A549 (cell line): Measurements from ENCODE around the gene BAG3. TPM values are rescaled to one million over a fixed set of nuclear protein-coding genes. Genes with fewer than 3 reads are reported as not detected.
A peak's percentile ranks its signal among the peaks of the same experiment; 100 is the strongest.

Source experiments
- BHLHE40 ChIP-seq: IDR thresholded peaks from 2 replicates; pipeline ENCODE4 v1.6.1; 2012; ENCODE audit warnings: low read depth, low read length, inconsistent platforms
- CBX8 ChIP-seq: fragments of 200-600 bp; sonication (generic); IDR thresholded peaks from 2 replicates; pipeline ENCODE4 v1.6.1; 2016
- CHD2 ChIP-seq: fragments of 150-350 bp; IDR thresholded peaks from 2 replicates; pipeline ENCODE4 v1.6.1; 2014; ENCODE audit warnings: low read length; ENCODE audit not compliant: partially characterized antibody
- EHMT2 ChIP-seq: fragments of 200-600 bp; sonication (generic); IDR thresholded peaks from 2 replicates; pipeline ENCODE4 v1.6.1; 2016; ENCODE audit warnings: antibody characterized with exemption, low read depth, mild to moderate bottlenecking, moderate library complexity
- EP300 ChIP-seq, 2 experiments: fragments of >200 bp; sonication (Bioruptor Twin); formaldehyde crosslinking; IDR thresholded peaks; 2 replicates in 1 of 2; 3 replicates in 1 of 2; pipeline ENCODE4 v1.6.1; 2016 to 2017
- ESRRA ChIP-seq: fragments of 150-350 bp; IDR thresholded peaks from 2 replicates; pipeline ENCODE4 v1.6.1; 2014; ENCODE audit warnings: mild to moderate bottlenecking, low read length, borderline replicate concordance
- FOSL2 ChIP-seq, 2 experiments: fragments of 450-650 bp in 1 of 2; fragments of >200 bp in 1 of 2; sonication (Bioruptor Twin) in 1 of 2; formaldehyde crosslinking; IDR thresholded peaks; 2 replicates each; pipeline versions ENCODE4 v1.5.0 to v1.6.1; 2016 to 2020; ENCODE audit warnings: mild to moderate bottlenecking in 1 of 2, moderate library complexity in 1 of 2
- FOXS1 ChIP-seq: fragments of 250-450 bp; sonication (Bioruptor Pico); IDR thresholded peaks from 2 replicates; pipeline ENCODE4 v1.5.0; 2020; ENCODE audit warnings: mild to moderate bottlenecking, moderate library complexity
- GATA3 ChIP-seq: IDR thresholded peaks from 2 replicates; pipeline ENCODE4 v1.6.1; 2012; ENCODE audit warnings: borderline replicate concordance
- HEYL ChIP-seq: fragments of 250-450 bp; sonication (Bioruptor Pico); IDR thresholded peaks from 2 replicates; pipeline ENCODE4 v1.8.0; 2021; ENCODE audit warnings: mild to moderate bottlenecking, moderate library complexity
- HOXB13 ChIP-seq: fragments of 250-450 bp; sonication (Bioruptor Pico); IDR thresholded peaks from 2 replicates; pipeline ENCODE4 v1.5.0; 2020; ENCODE audit warnings: low read depth, mild to moderate bottlenecking, moderate library complexity
- HOXB5 ChIP-seq: fragments of 250-450 bp; sonication (Bioruptor Pico); IDR thresholded peaks from 2 replicates; pipeline ENCODE4 v1.5.0; 2020; ENCODE audit warnings: mild to moderate bottlenecking, moderate library complexity
- JUNB ChIP-seq: fragments of >200 bp; sonication (Bioruptor Twin); formaldehyde crosslinking; IDR thresholded peaks from 2 replicates; pipeline ENCODE4 v1.6.1; 2016
- MAZ ChIP-seq: fragments of 150-350 bp; IDR thresholded peaks from 2 replicates; pipeline ENCODE4 v1.6.1; 2014; ENCODE audit warnings: antibody characterized with exemption, low read depth, low read length, borderline replicate concordance
- NR3C1 ChIP-seq: fragments of >200 bp; sonication (Bioruptor Twin); formaldehyde crosslinking; IDR thresholded peaks from 3 replicates; pipeline ENCODE4 v1.6.1; 2017
- RCOR1 ChIP-seq: fragments of 150-350 bp; IDR thresholded peaks from 2 replicates; pipeline ENCODE4 v1.6.1; 2014; ENCODE audit warnings: antibody characterized with exemption, low read length, low read depth
- RFX5 ChIP-seq: fragments of 450-650 bp; IDR thresholded peaks from 2 replicates; pipeline ENCODE4 v1.7.1; 2014; ENCODE audit warnings: antibody characterized with exemption, mild to moderate bottlenecking, moderate library complexity
- SMC3 ChIP-seq: fragments of >200 bp; sonication (Bioruptor Twin); formaldehyde crosslinking; IDR thresholded peaks from 3 replicates; pipeline ENCODE4 v1.6.1; 2018; ENCODE audit warnings: inconsistent platforms
- SREBF2 ChIP-seq: fragments of 450-650 bp; IDR thresholded peaks from 2 replicates; pipeline ENCODE4 v1.6.1; 2014; ENCODE audit warnings: mild to moderate bottlenecking, moderate library complexity
- ZC3H11A ChIP-seq: fragments of 450-650 bp; IDR thresholded peaks from 2 replicates; pipeline ENCODE4 v1.6.1; 2014; ENCODE audit warnings: antibody characterized with exemption, mild to moderate bottlenecking
- ZSCAN20 ChIP-seq: fragments of 250-450 bp; sonication (Bioruptor Pico); IDR thresholded peaks from 2 replicates; pipeline ENCODE4 v1.8.0; 2022; ENCODE audit warnings: mild to moderate bottlenecking, moderate library complexity
- polyA plus RNA-seq, 4 experiments: library from polyadenylated mRNA; depleted of rRNA in 3 of 4; stranded (reverse); fragments of >200 nt; fragmentation: RNase III in 1 of 4; extraction: RNeasy Plus Mini Kit Qiagen cat#74134 plus additional on column Dnase treatment in 1 of 4; gene quantifications; 2 replicates in 3 of 4; 3 replicates in 1 of 4; pipeline ENCODE4 v1.2.3, GENCODE V29; 2011 to 2017
- TF ChIP-seq, protein P1 (sequence below): IDR thresholded peaks from 2 replicates; pipeline ENCODE4 v1.6.1; 2012; ENCODE audit warnings: low read depth, borderline replicate concordance
- TF ChIP-seq, protein P2 (sequence below): fragments of 200-600 bp; sonication (generic); IDR thresholded peaks from 2 replicates; pipeline ENCODE4 v1.6.1; 2016; ENCODE audit warnings: antibody characterized with exemption, mild to moderate bottlenecking, moderate library complexity
- TF ChIP-seq, protein P3 (sequence below): fragments of >200 bp; sonication (Bioruptor Twin); formaldehyde crosslinking; IDR thresholded peaks from 3 replicates; pipeline ENCODE4 v1.5.1; 2016
- TF ChIP-seq, protein P4 (sequence below): IDR thresholded peaks from 2 replicates; pipeline ENCODE4 v1.6.1; 2012
- TF ChIP-seq, protein P5 (sequence below): fragments of 250-450 bp; sonication (Bioruptor Pico); IDR thresholded peaks from 2 replicates; pipeline ENCODE4 v1.5.0; 2020; ENCODE audit warnings: low read depth, mild to moderate bottlenecking, moderate library complexity

The BAG3 gene
- polyA plus RNA-seq, 2 of the 4 experiments (the other 2 are of a cell fraction), result 10.7 to 58.4 TPM

DNA sequence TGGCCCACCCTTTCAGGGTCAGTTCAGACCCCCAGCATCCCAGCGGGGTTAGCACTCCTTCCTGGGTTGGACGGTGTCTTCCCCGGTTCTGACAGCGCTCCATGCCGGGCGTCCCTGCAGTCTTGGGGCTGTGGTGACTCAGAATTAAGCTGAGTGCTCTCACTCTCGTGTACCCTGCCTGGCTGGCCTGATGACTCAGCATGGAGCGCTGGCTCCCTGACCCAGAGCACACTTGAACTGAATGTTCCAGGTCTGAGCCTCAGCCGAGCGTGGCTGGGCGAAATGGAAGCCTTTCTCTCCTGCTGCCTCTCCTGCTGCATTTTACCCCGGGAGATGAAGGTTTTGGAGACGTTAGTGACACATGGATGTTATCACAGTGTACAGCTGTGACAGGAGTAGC is 7.1 kb downstream of the BAG3 start (continued):
- TF ChIP-seq CHD2 (no peak), HOXB5 (CRISPR knock-in tag) (no peak), FOSL2 (IDR thresholded peaks at IDR 0.05) (peak; percentile 56), FOSL2 (CRISPR knock-in tag; IDR thresholded peaks at IDR 0.05) (peak; percentile 96), MAZ (no peak), SMC3 (no peak), EP300 (IDR thresholded peaks at IDR 0.05) (no peak), JUNB (peak; percentile 27; the same call in 1 of the 2 replicates), FOXS1 (CRISPR knock-in tag) (no peak), RFX5 (0 out of 2 replicates have a peak, but pooled peaks have one; percentile 49), ZSCAN20 (CRISPR knock-in tag) (no peak), RCOR1 (no peak), SREBF2 (no peak), HOXB13 (CRISPR knock-in tag) (no peak), BHLHE40 (peak; percentile 46; the same call in 1 of the 2 replicates), ZC3H11A (no peak), ESRRA (no peak), HEYL (CRISPR knock-in tag) (no peak), NR3C1 (no peak), CBX8 (no peak), EHMT2 (no peak), GATA3 (peak; percentile 42; the same call in 1 of the 2 replicates)
- TF ChIP-seq, protein P1, sequence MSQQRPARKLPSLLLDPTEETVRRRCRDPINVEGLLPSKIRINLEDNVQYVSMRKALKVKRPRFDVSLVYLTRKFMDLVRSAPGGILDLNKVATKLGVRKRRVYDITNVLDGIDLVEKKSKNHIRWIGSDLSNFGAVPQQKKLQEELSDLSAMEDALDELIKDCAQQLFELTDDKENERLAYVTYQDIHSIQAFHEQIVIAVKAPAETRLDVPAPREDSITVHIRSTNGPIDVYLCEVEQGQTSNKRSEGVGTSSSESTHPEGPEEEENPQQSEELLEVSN, result no peak
- TF ChIP-seq, protein P2, sequence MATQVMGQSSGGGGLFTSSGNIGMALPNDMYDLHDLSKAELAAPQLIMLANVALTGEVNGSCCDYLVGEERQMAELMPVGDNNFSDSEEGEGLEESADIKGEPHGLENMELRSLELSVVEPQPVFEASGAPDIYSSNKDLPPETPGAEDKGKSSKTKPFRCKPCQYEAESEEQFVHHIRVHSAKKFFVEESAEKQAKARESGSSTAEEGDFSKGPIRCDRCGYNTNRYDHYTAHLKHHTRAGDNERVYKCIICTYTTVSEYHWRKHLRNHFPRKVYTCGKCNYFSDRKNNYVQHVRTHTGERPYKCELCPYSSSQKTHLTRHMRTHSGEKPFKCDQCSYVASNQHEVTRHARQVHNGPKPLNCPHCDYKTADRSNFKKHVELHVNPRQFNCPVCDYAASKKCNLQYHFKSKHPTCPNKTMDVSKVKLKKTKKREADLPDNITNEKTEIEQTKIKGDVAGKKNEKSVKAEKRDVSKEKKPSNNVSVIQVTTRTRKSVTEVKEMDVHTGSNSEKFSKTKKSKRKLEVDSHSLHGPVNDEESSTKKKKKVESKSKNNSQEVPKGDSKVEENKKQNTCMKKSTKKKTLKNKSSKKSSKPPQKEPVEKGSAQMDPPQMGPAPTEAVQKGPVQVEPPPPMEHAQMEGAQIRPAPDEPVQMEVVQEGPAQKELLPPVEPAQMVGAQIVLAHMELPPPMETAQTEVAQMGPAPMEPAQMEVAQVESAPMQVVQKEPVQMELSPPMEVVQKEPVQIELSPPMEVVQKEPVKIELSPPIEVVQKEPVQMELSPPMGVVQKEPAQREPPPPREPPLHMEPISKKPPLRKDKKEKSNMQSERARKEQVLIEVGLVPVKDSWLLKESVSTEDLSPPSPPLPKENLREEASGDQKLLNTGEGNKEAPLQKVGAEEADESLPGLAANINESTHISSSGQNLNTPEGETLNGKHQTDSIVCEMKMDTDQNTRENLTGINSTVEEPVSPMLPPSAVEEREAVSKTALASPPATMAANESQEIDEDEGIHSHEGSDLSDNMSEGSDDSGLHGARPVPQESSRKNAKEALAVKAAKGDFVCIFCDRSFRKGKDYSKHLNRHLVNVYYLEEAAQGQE, result no peak
- TF ChIP-seq, protein P3, sequence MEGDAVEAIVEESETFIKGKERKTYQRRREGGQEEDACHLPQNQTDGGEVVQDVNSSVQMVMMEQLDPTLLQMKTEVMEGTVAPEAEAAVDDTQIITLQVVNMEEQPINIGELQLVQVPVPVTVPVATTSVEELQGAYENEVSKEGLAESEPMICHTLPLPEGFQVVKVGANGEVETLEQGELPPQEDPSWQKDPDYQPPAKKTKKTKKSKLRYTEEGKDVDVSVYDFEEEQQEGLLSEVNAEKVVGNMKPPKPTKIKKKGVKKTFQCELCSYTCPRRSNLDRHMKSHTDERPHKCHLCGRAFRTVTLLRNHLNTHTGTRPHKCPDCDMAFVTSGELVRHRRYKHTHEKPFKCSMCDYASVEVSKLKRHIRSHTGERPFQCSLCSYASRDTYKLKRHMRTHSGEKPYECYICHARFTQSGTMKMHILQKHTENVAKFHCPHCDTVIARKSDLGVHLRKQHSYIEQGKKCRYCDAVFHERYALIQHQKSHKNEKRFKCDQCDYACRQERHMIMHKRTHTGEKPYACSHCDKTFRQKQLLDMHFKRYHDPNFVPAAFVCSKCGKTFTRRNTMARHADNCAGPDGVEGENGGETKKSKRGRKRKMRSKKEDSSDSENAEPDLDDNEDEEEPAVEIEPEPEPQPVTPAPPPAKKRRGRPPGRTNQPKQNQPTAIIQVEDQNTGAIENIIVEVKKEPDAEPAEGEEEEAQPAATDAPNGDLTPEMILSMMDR, result no peak
- TF ChIP-seq, protein P4, sequence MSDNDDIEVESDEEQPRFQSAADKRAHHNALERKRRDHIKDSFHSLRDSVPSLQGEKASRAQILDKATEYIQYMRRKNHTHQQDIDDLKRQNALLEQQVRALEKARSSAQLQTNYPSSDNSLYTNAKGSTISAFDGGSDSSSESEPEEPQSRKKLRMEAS, result peak; percentile 84
- TF ChIP-seq, protein P5, sequence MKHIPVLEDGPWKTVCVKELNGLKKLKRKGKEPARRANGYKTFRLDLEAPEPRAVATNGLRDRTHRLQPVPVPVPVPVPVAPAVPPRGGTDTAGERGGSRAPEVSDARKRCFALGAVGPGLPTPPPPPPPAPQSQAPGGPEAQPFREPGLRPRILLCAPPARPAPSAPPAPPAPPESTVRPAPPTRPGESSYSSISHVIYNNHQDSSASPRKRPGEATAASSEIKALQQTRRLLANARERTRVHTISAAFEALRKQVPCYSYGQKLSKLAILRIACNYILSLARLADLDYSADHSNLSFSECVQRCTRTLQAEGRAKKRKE (CRISPR knock-in tag), result no peak
